Fibroblast of mammary gland (primary cell): ENCODE data around the gene OGDH.
A peak's percentile ranks its signal among the peaks of the same experiment; 100 is the strongest.
"Not testable (repeated sequence)": the region's sequence is repeated elsewhere in the genome, so short reads cannot be mapped to it uniquely, and the experiment has no call there.

Source experiments
- DNase-seq: peaks from one replicate; pipeline ENCODE4 v3.0.0-alpha.2; 2010; ENCODE audit warnings: low read depth
- H3K4me3 ChIP-seq: 2 replicates; pipeline ENCODE4 v1.5.1; 2011; ENCODE audit warnings: low read depth, mild to moderate bottlenecking, low read length, moderate library complexity; ENCODE audit not compliant: control insufficient read depth
- TF ChIP-seq, protein P1 (sequence below): conservative IDR thresholded peaks from 2 replicates; pipeline ENCODE4 v1.5.1; 2011; ENCODE audit warnings: low read depth, low read length, inconsistent platforms; ENCODE audit not compliant: control insufficient read depth, insufficient read depth

OGDH gene

GRCh38 chr7:44606341-44607140 lies at the start of gene OGDH:
TSS of gene OGDH (plus strand) at chr7:44606627. CDS start at chr7:44624344, 17,717 bp downstream.
- peak within 1 kb of the TSS; percentile 91 for H3K4me3 ChIP-seq

GRCh38 chr7:44557485-44557884 lies 48.9 kb upstream of the OGDH start:
- DNase-seq: no peak
- no peak overlapping the region for H3K4me3 ChIP-seq
- TF ChIP-seq, protein P1, sequence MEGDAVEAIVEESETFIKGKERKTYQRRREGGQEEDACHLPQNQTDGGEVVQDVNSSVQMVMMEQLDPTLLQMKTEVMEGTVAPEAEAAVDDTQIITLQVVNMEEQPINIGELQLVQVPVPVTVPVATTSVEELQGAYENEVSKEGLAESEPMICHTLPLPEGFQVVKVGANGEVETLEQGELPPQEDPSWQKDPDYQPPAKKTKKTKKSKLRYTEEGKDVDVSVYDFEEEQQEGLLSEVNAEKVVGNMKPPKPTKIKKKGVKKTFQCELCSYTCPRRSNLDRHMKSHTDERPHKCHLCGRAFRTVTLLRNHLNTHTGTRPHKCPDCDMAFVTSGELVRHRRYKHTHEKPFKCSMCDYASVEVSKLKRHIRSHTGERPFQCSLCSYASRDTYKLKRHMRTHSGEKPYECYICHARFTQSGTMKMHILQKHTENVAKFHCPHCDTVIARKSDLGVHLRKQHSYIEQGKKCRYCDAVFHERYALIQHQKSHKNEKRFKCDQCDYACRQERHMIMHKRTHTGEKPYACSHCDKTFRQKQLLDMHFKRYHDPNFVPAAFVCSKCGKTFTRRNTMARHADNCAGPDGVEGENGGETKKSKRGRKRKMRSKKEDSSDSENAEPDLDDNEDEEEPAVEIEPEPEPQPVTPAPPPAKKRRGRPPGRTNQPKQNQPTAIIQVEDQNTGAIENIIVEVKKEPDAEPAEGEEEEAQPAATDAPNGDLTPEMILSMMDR: no peak

More at GRCh38 chr7:44606341-44607140, at the start of gene OGDH:
- DNase-seq: peak; percentile 98
- TF ChIP-seq, protein P1: no peak

- H3K4me3 ChIP-seq: no peak overlapping the region
- DNase-seq: no peak
- TF ChIP-seq, protein P1: no peak
Observed at GRCh38 chr7:44559485-44559884, 46.9 kb upstream of the OGDH start.

DNA sequence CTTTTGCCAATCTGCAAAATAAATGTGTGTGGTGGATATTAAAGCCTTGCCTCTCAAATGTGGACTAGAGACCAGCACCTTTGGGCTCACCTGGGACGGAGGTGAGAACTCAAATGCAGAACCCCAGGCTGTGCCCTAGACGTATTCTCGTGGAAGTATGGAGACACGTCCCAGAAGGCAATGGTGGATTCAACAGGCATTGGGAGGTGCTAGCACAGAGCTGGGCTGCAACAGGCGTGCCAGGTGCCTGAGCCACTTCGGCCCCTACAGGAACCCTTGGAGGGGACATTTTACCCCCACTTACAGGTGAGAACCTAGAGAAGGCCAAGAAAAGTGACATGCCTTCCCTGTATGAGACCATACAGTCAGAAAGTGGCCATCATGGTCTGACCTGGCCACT lies 44.9 kb upstream of the OGDH start:
- DNase-seq: no peak
- TF ChIP-seq, protein P1: no peak
- no peak overlapping the region for H3K4me3 ChIP-seq

- no peak overlapping the region for H3K4me3 ChIP-seq
- TF ChIP-seq, protein P1: no peak
- DNase-seq: peak; percentile 70
Observed at GRCh38 chr7:44561962-44562621, 44.3 kb upstream of the OGDH start.

DNA sequence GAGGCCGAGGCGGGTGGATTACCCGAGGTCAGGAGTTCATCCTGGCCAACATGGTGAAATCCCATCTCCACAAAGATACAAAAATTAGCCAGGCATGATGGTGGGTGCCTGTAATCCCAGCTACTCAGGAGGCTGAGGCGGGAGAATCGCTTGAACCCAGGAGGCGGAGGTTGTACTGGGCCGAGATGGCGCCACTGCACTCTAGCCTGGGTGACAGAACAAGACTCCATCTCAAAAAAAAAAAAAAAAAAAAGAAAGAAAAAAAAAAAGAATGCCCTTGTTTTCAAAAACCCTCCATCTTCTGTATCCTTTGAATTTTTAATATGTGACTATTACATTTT lies 43.8 kb upstream of the OGDH start:
- not testable (repeated sequence) for DNase-seq, H3K4me3 ChIP-seq

- DNase-seq: no peak
- TF ChIP-seq, protein P1: no peak
- no peak overlapping the region for H3K4me3 ChIP-seq
Observed at GRCh38 chr7:44563171-44563679, 43.2 kb upstream of the OGDH start.
